ENCODE data around the gene CARHSP1. TPM values are rescaled to one million over a fixed set of nuclear protein-coding genes. Genes with fewer than 3 reads are reported as not detected.

The CARHSP1 gene
- polyA plus RNA-seq, 1 of the 3 experiments (the other 2 are of a cell fraction), result 93.6 TPM

- TF ChIP-seq MXI1 (IDR thresholded peaks at IDR 0.05; ENCODE audit: low read depth, low read length) (no peak), EZH2phosphoT487 (IDR thresholded peaks at IDR 0.05; ENCODE audit: borderline replicate concordance, low read depth) (no peak), POLR2AphosphoS5 (IDR thresholded peaks at IDR 0.05; ENCODE audit: low read depth, low read length) (no peak), YY1 (IDR thresholded peaks at IDR 0.05; ENCODE audit: low read depth) (no peak), ELF1 (IDR thresholded peaks at IDR 0.05) (no peak), SIN3A (IDR thresholded peaks at IDR 0.05; ENCODE audit: borderline replicate concordance, low read depth, low read length) (no peak)
These were observed 14.0 kb upstream of the CARHSP1 start (continued) for GRCh38 chr16:8882725-8883377.

DNA sequence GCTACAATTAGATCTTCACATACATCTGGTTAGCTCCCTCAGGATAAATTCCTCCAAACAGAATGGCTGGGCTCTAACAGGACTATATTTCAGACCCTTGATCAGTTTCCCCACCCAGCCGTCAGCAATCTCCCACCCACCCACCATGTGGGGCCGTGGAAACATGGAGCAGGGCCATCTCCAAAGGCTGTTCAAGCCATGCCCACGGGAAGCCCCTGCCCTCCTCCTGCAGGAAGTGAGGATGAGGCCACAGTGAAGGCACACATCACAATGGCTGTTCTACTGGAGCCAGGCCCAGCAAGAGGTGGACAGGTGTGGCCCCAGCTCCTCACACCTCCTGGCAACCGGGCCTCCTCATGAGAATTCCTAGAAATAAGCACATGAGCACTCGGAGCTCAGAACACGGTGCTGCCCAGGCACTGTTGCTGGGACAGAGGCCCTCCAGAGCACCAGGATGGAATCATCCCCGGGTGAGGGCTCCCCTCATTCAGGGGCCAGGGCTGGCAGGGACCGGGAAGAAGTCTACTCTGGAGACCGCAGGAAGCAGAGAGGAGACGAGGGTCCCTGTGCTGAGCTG lies 13.3 kb upstream of the CARHSP1 start, which contains the start of gene LITAFD:
LITAFD (plus strand) TSS at position 311 of the 577 bp plus-strand sequence. CDS start 2,005 bp downstream, outside the sequence.
- no peak within 1 kb of the TSS for H3K4me3 ChIP-seq (ENCODE audit: low read depth in 2 of 2, low read length in 1 of 2)
- H3K4me1 ChIP-seq (ENCODE audit: control insufficient read depth in 1 of 2, insufficient read depth in 2 of 2, low read depth in 1 of 2, low read length in 1 of 2), result peaks cover 12 to 15% of the 10 kb centered on the region in 2 experiments; a peak in 2 of 4 replicates
- 69% methylated on average over 3 of the region's 10 CpGs for WGBS (ENCODE audit: low lambda C conversion rate)
- POLR2A ChIA-PET, result no interaction called here
- no peak within 1 kb of the TSS for H3K27ac ChIP-seq (ENCODE audit: low read depth in 2 of 2, low read length in 1 of 2)
- no peaks in the 10 kb centered on the region for H3K9me2 ChIP-seq
- H2AFZ ChIP-seq (ENCODE audit: low read depth), result no peak within 1 kb of the TSS
- no peaks in the 10 kb centered on the region for H3K27me3 ChIP-seq (ENCODE audit: insufficient read depth)
- TF ChIP-seq REST (IDR thresholded peaks at IDR 0.05; ENCODE audit: low read depth, low read length), result no peak
- TF ChIP-seq FOXJ3 (CRISPR knock-in tag; IDR thresholded peaks at IDR 0.05), result no peak
- TF ChIP-seq EZH2phosphoT487 (IDR thresholded peaks at IDR 0.05; ENCODE audit: borderline replicate concordance, low read depth), result no peak
- TF ChIP-seq USF1 (IDR thresholded peaks at IDR 0.05; ENCODE audit: borderline replicate concordance, low read depth), result no peak
- 0 out of 2 replicates have a peak, but pooled peaks cover 12% of the 10 kb centered on the region for H4K20me1 ChIP-seq (ENCODE audit: insufficient read depth)
- no peak within 1 kb of the TSS for H3K9ac ChIP-seq
- H3K79me2 ChIP-seq (ENCODE audit: insufficient read depth), result no peaks in the 10 kb centered on the region
- peaks cover 0 to under 1% of the 10 kb centered on the region in 2 experiments for H3K36me3 ChIP-seq (replicated peaks in 1 of 2; ENCODE audit: control insufficient read depth in 1 of 2, insufficient read depth in 2 of 2, low read length in 1 of 2)
- CTCF ChIA-PET, result interaction anchor here (0.7 to 7.5 kb wide), 8 partner anchors 8 to 314 kb away, joined by 3 to 71 read pairs (median 18); partner anchors contain the start of gene CARHSP1
- H3K4me2 ChIP-seq, result no peak within 1 kb of the TSS
- peaks cover 6% of the 10 kb centered on the region for H3F3A ChIP-seq (replicated peaks; ENCODE audit: insufficient read depth)
- DNase-seq, result no peak
- H3K9me3 ChIP-seq, result no peaks in the 10 kb centered on the region

All from SK-N-SH (cell line).